CMK (cell line): ENCODE results near the gene WHRN.

Source experiments
- DNase-seq: peaks from one replicate; pipeline ENCODE4 v3.0.0-alpha.2; 2010; ENCODE audit warnings: low read depth

Gene WHRN

DNA sequence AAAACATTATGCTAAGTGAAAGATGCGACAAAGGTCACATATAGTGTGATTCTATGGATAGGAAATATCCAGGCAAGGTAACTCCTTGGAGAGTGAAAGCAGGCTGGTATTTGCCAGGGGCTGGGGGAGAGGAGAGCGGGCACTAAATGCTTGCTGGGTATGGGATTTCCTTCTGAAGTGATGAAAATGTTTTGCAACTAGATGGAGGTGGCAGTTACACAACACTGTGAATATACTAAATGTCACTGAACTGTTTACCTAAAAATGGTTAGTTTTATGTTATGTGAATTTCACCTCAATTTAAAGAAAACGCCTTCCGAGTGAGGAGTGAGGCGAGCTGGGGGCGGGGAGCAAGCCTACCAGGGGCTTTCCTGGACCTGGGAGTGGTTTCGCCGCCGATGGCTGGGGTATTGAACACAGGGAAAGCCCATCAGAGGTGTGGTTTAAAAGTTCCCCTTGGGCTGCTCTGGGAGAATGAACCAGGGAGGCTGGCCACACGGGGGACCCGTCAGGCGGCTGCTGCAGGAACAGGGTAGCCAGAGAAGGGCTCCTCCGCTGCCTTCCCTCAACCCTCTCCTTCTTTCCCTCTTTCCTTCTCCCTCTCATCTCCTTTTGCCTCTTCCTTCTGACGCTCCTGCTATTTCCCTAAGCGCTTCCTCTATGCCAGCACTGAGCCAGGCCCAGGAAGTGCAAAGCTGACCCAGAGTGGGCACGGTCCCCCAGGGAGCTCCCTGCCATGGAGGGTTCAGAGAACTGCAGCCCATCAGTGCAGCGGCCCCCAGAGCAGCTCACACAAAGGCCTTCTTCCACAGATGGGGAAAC, 122.4 kb downstream of the WHRN start:
- DNase-seq = no peak

GRCh38 chr9:114378883-114379282, 126.4 kb downstream of the WHRN start:
- no peak for DNase-seq

DNA sequence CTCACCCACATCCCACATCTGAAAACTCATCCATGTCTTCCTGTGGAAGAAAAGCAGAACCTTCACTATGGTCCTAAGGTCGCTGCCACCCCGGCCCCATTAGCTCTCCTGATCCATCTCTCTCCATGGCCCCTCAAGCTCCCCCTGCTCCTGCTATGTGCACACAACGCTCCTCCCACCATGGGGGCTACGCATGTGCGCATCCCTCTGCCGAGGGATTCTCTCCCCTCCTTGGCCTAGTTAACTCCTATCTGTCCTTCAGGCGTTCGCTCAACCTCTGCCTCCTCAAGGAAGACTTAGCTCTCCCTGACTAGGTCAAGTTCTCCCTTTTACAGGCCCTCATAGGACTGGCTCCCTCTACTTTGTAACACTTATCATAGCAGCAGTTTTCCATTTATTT, 127.3 kb downstream of the WHRN start:
- DNase-seq = no peak

- no peak for DNase-seq
These were observed 128.5 kb downstream of the WHRN start for GRCh38 chr9:114376586-114377445.

DNA sequence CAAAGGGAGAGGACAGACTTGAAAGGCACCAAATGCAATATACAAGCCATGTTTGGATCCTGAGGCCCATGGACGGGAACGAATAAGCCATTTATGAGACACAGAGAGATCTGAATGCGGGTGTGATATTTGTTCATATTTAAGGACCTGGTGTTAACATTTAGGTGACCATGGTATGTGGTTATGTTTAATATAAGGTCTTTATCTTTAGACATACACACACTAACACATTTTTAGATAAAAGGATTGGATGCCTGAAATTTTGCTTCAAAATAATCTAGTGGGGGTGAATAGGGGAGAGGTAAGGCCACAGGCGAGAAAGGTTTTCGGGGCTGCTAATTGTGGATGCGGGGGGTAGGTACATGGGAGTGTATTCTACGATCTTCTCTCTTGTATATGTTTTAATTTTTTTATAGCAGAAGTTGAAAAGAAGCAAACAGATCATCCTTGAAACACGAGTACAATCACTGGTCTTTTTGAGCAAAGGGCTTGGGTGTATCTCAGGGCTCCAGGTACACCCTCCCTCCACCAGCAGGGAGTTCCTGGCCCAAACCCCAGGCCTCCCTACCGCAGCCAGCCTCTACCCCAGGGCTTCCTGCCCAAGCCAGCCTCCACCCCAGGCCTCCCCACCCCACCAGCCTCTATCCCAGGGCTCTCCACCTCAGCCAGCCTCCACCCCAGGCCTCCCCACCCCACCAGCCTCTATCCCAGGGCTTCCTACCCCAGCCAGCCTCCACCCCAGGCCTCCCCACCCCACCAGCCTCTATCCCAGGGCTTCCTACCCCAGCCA, 129.7 kb downstream of the WHRN start:
- no peak for DNase-seq

DNA sequence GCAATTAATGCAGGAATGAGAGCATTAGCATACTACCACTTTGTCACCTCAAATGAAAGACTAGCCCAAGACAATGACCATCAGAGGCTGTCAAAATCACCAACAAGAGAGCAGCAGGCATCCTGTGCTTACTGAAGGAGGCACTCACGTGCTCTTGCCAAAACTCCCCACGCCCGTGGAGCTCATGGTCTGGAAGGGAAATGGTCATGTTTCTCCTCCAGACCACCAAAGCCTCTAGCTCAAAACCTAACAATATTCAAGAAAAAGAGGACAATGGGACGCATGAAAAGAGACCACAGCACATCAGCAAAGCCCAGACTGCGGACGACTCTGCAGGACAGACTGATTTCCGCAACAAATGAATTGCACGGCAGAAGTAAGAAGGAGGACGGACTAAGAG, 130.3 kb downstream of the WHRN start:
- no peak for DNase-seq

GRCh38 chr9:114373960-114374730, 131.1 kb downstream of the WHRN start:
- no peak for DNase-seq

DNA sequence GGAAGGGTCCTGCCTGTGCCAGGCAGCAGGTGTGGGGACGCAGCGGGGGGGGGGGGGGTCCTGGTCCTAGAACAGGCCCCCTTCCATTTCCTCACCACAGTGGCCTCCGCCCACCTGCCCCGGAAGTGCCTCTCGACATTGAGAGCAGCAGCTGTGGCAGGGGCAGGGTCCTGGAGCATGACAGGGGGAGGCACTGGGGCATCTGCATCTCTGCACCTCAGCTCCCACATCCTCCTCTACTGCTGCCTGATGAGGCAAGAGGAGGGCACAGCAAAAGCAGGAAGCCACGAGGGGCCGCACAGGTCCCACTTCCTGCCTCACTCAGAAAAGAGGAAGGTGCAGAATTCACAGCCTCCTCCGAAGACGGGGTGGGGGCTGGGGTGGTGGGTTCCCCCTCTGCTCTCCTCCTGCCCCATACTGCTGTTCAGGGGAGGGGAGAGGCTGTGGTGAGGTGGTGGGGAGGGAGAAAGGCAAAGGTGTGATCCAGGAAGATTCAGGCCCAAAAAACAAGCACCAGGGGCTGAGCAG, 132.3 kb downstream of the WHRN start:
- DNase-seq = peak; percentile 93

- peak; percentile 83 for DNase-seq
These were observed 133.0 kb downstream of the WHRN start for GRCh38 chr9:114371973-114372917.

DNA sequence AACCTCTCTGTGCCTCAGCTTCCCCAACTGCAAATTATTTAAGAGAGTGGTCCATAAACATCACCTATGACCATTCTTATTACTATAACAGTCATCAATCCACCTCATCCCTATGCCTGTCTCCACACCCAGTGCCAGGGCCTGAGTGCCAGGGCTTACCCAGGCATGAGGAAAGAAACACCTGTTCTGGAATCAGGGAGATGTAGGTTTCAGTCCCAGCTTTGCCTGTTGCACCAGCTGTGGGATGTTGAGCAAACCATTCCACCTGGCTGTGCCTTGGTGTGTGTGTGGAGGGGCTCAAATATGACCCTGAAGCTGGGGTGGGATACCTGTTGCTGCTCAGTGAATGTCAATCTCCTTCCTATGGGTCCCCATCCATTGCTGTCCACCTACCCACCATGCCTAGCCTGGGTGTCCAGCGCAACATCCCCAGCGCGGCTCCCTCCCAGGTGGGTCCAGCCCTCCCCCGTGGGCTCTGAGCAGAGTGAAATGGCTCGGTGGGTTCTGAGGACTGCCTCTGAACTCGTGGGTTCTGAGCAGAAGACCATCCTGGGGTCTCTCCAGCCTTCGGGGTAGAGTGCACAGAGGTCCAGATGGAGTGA, 133.8 kb downstream of the WHRN start:
- no peak for DNase-seq

DNA sequence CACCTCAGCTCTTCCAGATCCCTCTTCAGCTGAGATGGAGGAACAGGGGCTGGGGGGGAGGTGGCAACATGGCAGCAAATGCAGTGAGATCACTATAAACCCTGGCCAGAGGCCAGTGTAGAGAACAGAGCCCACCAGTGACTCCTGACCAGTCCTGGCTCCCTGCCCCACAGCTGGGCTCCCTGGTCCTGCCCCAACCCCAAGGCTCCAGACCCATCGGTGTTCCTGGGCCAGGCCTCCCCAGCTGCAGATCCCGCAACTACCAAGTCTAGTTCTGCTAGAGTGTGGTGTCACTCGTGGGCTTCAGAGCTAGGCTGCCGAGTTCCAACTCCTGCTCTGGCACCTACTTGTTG, 134.3 kb downstream of the WHRN start:
- no peak for DNase-seq

- no peak for DNase-seq
These were observed 134.9 kb downstream of the WHRN start for GRCh38 chr9:114370251-114370967.

DNA sequence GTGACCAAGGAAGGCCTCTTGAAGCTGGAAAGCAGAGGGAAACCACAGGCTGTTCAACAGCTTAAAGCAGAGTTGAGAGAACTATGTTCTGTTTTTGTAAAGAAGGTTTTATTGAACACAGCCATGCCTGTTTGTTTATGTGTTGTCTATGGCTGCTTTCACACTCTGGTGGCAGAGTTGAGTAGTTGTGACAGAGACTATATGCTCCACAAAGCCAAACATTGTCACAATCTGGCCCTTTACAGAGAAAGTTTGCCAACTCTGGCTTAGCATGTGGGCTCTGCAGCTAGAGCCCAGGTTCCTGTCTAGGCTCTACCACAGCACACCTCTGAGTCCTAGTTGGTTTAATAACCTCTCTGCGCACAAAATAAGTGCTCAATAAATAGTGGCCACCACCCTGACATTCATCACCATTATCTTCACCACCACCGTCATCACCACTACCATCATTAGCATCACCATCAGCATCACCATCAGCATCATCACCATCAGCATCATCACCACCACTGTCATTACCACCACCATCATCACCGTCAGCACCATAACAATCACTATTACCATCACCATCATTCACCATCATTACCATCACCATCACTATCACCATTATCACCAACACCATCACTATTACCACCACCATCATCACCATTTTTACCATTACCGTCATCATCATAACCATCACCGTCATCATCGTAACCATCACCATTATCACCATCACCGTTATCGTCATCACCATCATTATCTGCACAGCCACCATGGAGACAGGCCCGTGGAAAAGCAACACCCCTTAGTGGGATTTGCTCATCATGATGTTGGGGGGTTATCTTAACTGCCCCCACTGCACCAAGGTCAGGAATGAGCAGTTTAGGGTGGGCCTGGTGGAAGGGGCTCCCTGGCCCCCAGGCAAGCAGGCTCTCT, 135.8 kb downstream of the WHRN start:
- no peak for DNase-seq

DNA sequence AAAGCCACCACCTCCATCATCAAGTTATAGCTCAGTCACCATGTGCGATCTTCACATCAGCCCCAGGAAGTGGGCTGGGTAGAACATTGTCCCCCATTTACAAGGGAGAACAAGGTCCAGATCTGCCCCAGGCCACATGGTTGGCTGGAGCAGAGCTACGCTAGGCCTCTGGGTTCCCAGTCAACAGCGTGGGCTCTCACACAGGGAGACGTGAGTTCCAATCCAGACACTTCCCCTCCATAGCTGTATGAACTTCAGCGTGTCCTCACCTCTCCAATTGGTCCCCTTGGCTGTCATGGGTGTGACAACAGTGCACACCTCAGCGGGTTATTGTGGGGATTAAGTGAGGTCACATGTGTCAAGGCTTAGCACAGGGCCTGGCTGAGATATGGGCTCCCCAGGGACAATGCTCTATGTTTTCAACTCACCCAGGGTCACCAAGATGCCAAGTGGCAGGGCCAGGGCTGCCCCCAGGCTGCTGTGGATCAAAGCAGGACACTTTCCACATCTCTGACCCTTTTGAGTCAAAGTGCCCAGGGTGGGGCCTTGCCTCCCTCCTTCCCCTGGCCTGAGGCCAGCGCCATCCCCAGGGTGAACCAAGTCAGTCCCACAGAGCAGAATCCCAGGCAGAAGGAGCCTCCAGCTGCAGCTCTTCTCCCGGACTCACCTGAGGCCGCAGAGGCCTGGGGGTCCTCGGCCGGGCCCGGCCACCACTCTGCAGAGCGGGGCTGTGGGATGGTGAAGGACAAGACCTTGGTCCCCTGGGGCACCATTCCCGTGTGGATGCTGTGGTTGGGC, 137.3 kb downstream of the WHRN start:
- DNase-seq = no peak

DNA sequence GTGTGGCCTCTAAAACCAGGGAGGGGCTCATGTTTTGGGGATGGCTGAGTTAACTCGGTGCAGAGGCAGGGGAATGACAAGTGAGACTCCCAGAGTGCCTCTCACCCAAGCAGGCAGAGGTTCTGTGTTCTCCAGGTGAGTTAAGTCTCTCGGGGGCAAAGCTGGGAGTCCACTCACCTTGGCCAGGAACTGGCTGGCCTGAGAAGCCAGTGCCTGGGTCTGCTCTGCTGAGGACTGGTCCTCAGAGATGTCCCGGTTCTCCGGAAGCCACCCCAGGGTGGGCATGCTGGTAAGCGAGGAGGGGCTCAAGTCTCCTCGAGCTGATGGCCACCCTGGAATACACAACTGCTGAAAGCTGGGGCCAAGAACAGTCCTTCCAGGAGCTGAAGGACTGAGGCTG, 137.9 kb downstream of the WHRN start:
- no peak for DNase-seq

GRCh38 chr9:114366334-114367128, 138.7 kb downstream of the WHRN start:
- DNase-seq = no peak
